Measurements from ENCODE around the gene SMC1A.

DNA sequence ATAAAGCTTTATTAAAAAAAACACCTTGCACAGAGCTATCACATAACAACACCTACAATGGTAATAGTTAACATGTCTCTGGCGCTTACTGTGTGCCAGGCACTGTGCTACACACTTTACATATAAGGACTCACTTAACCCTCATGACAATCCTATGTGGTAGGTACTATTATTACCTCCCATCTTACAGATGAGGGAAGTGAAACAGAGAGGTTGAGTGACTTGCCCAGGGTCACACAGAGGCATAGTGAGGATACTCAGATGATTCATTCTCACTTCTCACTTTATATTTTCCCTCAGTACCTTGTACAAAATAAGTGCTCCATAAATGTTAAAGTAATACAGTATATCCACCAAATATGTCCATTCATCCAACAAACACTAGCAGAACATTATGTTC, 97.7 kb downstream of the SMC1A start:
- TF ChIP-seq, protein P1, sequence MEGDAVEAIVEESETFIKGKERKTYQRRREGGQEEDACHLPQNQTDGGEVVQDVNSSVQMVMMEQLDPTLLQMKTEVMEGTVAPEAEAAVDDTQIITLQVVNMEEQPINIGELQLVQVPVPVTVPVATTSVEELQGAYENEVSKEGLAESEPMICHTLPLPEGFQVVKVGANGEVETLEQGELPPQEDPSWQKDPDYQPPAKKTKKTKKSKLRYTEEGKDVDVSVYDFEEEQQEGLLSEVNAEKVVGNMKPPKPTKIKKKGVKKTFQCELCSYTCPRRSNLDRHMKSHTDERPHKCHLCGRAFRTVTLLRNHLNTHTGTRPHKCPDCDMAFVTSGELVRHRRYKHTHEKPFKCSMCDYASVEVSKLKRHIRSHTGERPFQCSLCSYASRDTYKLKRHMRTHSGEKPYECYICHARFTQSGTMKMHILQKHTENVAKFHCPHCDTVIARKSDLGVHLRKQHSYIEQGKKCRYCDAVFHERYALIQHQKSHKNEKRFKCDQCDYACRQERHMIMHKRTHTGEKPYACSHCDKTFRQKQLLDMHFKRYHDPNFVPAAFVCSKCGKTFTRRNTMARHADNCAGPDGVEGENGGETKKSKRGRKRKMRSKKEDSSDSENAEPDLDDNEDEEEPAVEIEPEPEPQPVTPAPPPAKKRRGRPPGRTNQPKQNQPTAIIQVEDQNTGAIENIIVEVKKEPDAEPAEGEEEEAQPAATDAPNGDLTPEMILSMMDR (optimal IDR thresholded peaks at IDR 0.05 in 1 of 3, IDR thresholded peaks at IDR 0.05 in 1 of 3, conservative IDR thresholded peaks at IDR 0.05 in 1 of 3; ENCODE audit: extremely low read depth in 1 of 3, insufficient read depth in 2 of 3, low read length in 3 of 3): no peak
- no peak for TF ChIP-seq EZH2 (IDR thresholded peaks at IDR 0.05; ENCODE audit: low read length)

Data from keratinocyte (primary cell).